ENCODE results near the gene LENG9.

- TF ChIP-seq CTCF (IDR thresholded peaks at IDR 0.05; ENCODE audit: insufficient read depth, low read depth, low read length) (no peak), EZH2 (IDR thresholded peaks at IDR 0.05; ENCODE audit: insufficient read depth, low read length) (peak; percentile 58)
Measured at GRCh38 chr19:54420383-54421168, 43.0 kb downstream of the LENG9 start.
